ENCODE results near the gene RNPEPL1.
"Not testable (repeated sequence)": the region's sequence is repeated elsewhere in the genome, so short reads cannot be mapped to it uniquely, and the experiment has no call there.

RNPEPL1 gene

DNA sequence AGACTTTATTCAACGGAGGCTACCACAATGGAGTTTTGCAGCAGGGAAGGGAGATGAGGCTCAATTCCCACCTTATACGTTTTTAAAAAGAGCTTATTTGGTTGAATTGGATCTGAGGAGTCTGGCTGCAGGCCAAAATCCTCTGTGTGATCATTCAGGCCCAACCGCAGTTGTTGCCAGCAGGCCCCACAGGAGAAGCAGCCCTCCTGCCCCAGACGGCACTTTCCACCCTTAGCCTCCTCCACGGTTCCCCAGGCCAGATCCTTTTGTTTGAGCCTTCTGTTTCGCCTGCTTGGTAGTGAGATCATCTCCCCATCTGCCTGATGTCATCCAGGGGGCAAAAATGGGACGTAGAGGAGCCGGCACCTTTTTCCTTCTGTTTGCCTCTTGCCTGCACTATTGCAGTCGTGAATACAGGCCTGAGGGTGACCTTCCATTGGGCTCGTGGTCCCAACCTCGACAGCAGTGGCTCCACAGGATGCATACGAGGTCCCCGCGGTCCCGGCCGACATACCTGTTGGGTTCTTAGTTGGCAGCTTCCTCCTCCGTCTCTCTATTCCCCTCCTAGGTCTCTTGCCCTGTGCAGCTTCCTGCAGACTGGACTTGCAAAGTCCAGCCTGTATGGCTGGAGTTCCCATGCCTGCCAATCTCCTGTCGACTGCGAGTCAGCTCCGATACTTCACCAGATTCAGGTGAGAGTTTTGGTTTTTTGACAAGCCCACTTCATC is 47.7 kb downstream of the RNPEPL1 start:
- H3K4me3 ChIP-seq (ENCODE audit: low read depth in 1 of 5, low read length in 5 of 5) = no peak overlapping the region
- no peak overlapping the region for H3K9ac ChIP-seq (ENCODE audit: low read length in 5 of 5)
- no peak overlapping the region for H3K27ac ChIP-seq (ENCODE audit: low read depth, low read length)
- no peaks in the 10 kb centered on the region for H3K27me3 ChIP-seq (ENCODE audit: control insufficient read depth in 5 of 5, insufficient read depth in 4 of 5, low read length in 5 of 5)
- H3K9me3 ChIP-seq (ENCODE audit: control insufficient read depth in 5 of 5, low read length in 5 of 5) = peaks cover 0 to 8% (median 0%) of the 10 kb centered on the region in 5 donors
- H3K4me1 ChIP-seq (ENCODE audit: control insufficient read depth in 5 of 5, insufficient read depth in 5 of 5, low read length in 5 of 5) = peaks cover 0 to 8% (median 0%) of the 10 kb centered on the region in 5 donors
- H3K36me3 ChIP-seq (ENCODE audit: control insufficient read depth in 5 of 5, insufficient read depth in 5 of 5, low read length in 5 of 5) = no peaks in the 10 kb centered on the region

DNA sequence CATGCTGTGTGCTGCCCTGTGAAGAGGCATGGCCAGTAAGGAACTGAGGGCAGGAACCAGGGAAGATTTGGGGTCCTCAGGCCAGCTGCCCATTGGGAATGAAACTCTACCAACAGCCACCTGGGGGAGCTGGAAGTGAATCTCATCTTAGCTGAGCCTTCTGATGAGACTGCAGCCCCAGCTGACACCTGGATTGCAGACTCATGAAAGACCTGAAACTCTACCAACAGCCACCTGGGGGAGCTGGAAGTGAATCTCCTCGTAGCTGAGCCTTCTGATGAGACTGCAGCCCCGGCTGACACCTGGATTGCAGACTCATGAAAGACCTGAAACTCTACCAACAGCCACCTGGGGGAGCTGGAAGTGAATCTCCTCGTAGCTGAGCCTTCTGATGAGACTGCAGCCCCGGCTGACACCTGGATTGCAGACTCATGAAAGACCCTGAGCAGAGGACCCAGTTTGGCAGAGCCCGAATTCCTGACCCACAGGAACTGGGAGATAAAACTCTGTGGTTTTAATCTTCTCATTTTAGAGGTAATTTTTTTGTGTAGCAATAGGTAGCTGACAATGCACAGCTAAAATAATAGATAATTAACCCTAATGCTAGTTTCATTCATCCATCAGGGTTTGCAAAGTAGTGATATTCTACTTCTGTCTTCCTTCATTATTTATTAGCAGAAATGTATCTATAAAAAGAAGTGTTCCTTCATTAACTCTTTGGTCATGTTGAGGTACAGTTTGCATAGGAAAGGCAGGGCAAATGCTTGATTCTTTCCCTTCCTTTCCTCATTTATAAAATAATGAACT is 48.8 kb downstream of the RNPEPL1 start:
- not testable (repeated sequence) for H3K36me3 ChIP-seq (ENCODE audit: control insufficient read depth in 5 of 5, insufficient read depth in 5 of 5, low read length in 5 of 5); H3K9ac ChIP-seq (ENCODE audit: low read length in 5 of 5); H3K27me3 ChIP-seq (ENCODE audit: control insufficient read depth in 5 of 5, insufficient read depth in 4 of 5, low read length in 5 of 5); H3K9me3 ChIP-seq (ENCODE audit: control insufficient read depth in 5 of 5, low read length in 5 of 5); H3K4me3 ChIP-seq (ENCODE audit: low read depth in 1 of 5, low read length in 5 of 5); H3K4me1 ChIP-seq (ENCODE audit: control insufficient read depth in 5 of 5, insufficient read depth in 5 of 5, low read length in 5 of 5); H3K27ac ChIP-seq (ENCODE audit: low read depth, low read length)

DNA sequence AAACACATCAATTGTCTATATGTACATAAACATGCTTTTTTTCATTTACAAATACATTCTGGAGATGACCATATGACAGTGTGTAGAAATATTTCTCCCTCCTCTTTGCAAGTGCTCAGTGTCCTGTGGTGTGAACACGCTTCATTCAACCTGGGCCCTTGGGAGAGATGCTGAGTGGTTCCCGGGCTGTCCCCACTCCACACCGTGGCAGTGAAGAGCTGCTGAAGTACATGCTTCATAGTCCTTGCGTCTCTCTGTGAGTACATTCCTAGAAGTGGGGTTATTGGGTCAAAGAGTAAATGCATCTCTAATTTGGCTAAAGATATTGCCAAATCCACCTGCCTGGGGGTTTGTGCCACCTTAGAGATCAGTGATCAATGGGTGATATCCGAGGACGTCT is 50.5 kb downstream of the RNPEPL1 start:
- H3K4me3 ChIP-seq (ENCODE audit: low read depth in 1 of 5, low read length in 5 of 5) = no peak overlapping the region
- peaks cover 0 to 6% (median 0%) of the 10 kb centered on the region in 5 donors for H3K27me3 ChIP-seq (ENCODE audit: control insufficient read depth in 5 of 5, insufficient read depth in 4 of 5, low read length in 5 of 5)
- H3K9ac ChIP-seq (ENCODE audit: low read length in 5 of 5) = no peak overlapping the region
- peaks cover 0 to 8% (median 0%) of the 10 kb centered on the region in 5 donors for H3K9me3 ChIP-seq (ENCODE audit: control insufficient read depth in 5 of 5, low read length in 5 of 5)
- no peaks in the 10 kb centered on the region for H3K36me3 ChIP-seq (ENCODE audit: control insufficient read depth in 5 of 5, insufficient read depth in 5 of 5, low read length in 5 of 5)
- H3K27ac ChIP-seq (ENCODE audit: low read depth, low read length) = no peak overlapping the region
- peaks cover 0 to 4% (median 0%) of the 10 kb centered on the region in 5 donors for H3K4me1 ChIP-seq (ENCODE audit: control insufficient read depth in 5 of 5, insufficient read depth in 5 of 5, low read length in 5 of 5)

DNA sequence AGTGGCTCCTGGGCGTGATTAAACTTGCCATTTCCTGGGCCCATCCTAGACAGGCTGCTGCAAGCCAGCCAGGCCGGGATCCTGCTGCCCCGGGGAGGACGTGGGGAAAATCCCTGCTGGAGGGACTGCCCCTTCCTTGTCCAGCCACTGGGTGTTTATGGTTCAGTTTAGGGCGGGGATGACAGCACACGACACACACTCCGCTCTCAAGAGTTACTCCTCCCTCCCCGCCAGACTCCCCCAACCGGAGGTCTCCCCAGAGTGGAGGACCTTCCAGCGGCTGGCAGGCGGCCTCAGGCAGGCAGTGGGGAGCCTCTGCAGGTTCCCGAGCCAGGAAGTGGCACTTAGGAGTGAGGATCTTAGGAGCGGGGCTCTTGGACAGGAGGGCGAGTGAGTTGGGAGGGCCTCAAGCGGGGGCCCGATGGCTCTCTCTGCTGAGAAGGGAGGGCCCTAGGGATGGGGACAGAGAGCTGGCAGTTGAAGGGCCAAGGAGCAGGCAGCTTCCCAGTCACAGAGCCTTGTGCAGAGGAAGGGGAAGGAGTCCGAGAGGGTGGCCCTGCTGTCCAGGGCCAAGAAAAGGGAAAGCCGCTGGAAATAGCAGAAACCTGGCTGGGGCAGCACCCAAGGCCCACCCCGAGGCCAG is 51.3 kb downstream of the RNPEPL1 start:
- Histone ChIP-seq H3K36me3 (ENCODE audit: control insufficient read depth in 5 of 5, insufficient read depth in 5 of 5, low read length in 5 of 5) (no peaks in the 10 kb centered on the region), H3K9me3 (ENCODE audit: control insufficient read depth in 5 of 5, low read length in 5 of 5) (peaks cover 0 to 8% (median 0%) of the 10 kb centered on the region in 5 donors), H3K9ac (ENCODE audit: low read length in 5 of 5) (no peak overlapping the region), H3K4me3 (ENCODE audit: low read depth in 1 of 5, low read length in 5 of 5) (no peak overlapping the region), H3K27ac (ENCODE audit: low read depth, low read length) (no peak overlapping the region), H3K4me1 (ENCODE audit: control insufficient read depth in 5 of 5, insufficient read depth in 5 of 5, low read length in 5 of 5) (peaks cover 0 to 8% (median 3%) of the 10 kb centered on the region in 5 donors), H3K27me3 (ENCODE audit: control insufficient read depth in 5 of 5, insufficient read depth in 4 of 5, low read length in 5 of 5) (peaks cover 0 to 6% (median 0%) of the 10 kb centered on the region in 5 donors)

DNA sequence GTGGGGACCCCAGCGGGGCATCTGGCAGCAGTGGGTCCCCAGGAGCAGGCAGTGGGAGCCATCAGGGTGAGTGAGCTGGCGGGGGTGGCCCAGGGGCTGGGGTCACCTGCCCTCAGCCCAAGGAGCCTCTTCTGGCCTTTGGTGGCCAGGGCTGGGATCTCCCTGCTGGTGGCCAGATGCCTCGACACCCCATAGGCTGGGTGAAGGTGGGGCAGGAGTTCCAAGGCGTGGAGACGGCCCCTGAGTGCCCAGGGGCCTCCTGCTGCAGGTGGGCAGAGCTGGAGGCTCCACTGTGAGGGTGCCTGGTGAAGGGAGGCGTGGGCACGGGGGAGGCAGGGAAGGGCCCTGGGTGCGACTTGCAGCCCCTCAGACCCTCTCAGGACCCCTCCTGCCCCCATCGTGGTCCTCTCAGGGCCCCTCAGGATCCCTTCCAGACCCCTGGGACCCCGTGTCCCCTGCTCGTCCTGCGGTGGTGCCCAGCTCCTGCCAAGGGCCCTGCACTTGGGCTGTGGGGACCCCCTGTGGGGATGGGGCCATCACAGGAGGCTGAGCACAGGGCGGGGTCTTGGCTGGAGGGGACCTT is 52.0 kb downstream of the RNPEPL1 start:
- peaks cover 0 to 8% (median 0%) of the 10 kb centered on the region in 5 donors for H3K9me3 ChIP-seq (ENCODE audit: control insufficient read depth in 5 of 5, low read length in 5 of 5)
- H3K27ac ChIP-seq (ENCODE audit: low read depth, low read length) = no peak overlapping the region
- H3K36me3 ChIP-seq (ENCODE audit: control insufficient read depth in 5 of 5, insufficient read depth in 5 of 5, low read length in 5 of 5) = no peaks in the 10 kb centered on the region
- H3K9ac ChIP-seq (ENCODE audit: low read length in 5 of 5) = no peak overlapping the region
- no peak overlapping the region for H3K4me3 ChIP-seq (ENCODE audit: low read depth in 1 of 5, low read length in 5 of 5)
- H3K4me1 ChIP-seq (ENCODE audit: control insufficient read depth in 5 of 5, insufficient read depth in 5 of 5, low read length in 5 of 5) = peaks cover 0 to 14% (median 3%) of the 10 kb centered on the region in 5 donors
- peaks cover 0 to 6% (median 0%) of the 10 kb centered on the region in 5 donors for H3K27me3 ChIP-seq (ENCODE audit: control insufficient read depth in 5 of 5, insufficient read depth in 4 of 5, low read length in 5 of 5)

DNA sequence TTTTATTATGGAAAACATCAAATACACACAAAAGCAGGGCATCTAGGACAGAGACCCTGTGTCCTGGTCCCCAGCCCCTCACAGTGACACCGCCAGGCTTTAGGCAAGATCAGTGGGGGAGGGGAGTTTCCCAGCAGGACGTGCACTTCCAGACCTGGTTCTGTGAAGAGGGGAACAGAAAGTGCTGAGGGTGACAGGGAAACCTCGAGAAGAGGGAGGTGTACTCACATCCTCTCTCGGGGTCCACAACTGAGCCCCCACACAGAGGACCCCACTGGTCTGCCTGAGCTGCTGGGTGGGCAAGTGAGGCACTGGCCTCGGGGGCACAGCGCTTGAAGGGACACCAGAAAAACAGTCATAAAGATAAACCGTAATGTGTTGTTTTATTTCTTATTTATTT is 52.6 kb downstream of the RNPEPL1 start:
- Histone ChIP-seq H3K27me3 (ENCODE audit: control insufficient read depth in 5 of 5, insufficient read depth in 4 of 5, low read length in 5 of 5) (peaks cover 0 to 6% (median 2%) of the 10 kb centered on the region in 5 donors), H3K9ac (ENCODE audit: low read length in 5 of 5) (no peak overlapping the region), H3K4me3 (ENCODE audit: low read depth in 1 of 5, low read length in 5 of 5) (no peak overlapping the region), H3K27ac (ENCODE audit: low read depth, low read length) (no peak overlapping the region), H3K36me3 (ENCODE audit: control insufficient read depth in 5 of 5, insufficient read depth in 5 of 5, low read length in 5 of 5) (no peaks in the 10 kb centered on the region), H3K4me1 (ENCODE audit: control insufficient read depth in 5 of 5, insufficient read depth in 5 of 5, low read length in 5 of 5) (peaks cover 0 to 16% (median 5%) of the 10 kb centered on the region in 5 donors), H3K9me3 (ENCODE audit: control insufficient read depth in 5 of 5, low read length in 5 of 5) (peaks cover 0 to 8% (median 0%) of the 10 kb centered on the region in 5 donors)

DNA sequence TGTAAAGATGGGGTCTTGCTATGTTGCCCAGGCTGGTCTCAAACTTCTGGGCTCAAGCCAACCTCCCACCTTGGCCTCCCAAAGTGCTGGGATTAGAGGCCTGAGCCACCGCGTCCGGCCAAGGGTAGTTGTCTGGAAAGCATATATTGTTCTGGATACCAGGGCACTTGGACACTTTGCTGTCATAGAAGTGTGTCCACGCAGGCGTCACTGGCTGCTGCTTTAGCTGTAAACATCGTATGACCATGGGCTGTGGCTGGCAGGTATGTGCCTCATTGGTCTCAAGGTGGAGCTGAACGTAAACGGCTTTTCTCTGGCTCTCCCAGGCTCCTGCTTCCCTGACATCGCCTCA is 53.8 kb downstream of the RNPEPL1 start:
- Histone ChIP-seq H3K9ac (ENCODE audit: low read length in 5 of 5) (no peak overlapping the region), H3K9me3 (ENCODE audit: control insufficient read depth in 5 of 5, low read length in 5 of 5) (peaks cover 0 to 6% (median 0%) of the 10 kb centered on the region in 5 donors), H3K4me3 (ENCODE audit: low read depth in 1 of 5, low read length in 5 of 5) (no peak overlapping the region), H3K27ac (ENCODE audit: low read depth, low read length) (no peak overlapping the region), H3K36me3 (ENCODE audit: control insufficient read depth in 5 of 5, insufficient read depth in 5 of 5, low read length in 5 of 5) (no peaks in the 10 kb centered on the region), H3K27me3 (ENCODE audit: control insufficient read depth in 5 of 5, insufficient read depth in 4 of 5, low read length in 5 of 5) (peaks cover 0 to 6% (median 3%) of the 10 kb centered on the region in 5 donors), H3K4me1 (ENCODE audit: control insufficient read depth in 5 of 5, insufficient read depth in 5 of 5, low read length in 5 of 5) (peaks cover 0 to 22% (median 8%) of the 10 kb centered on the region in 5 donors)

DNA sequence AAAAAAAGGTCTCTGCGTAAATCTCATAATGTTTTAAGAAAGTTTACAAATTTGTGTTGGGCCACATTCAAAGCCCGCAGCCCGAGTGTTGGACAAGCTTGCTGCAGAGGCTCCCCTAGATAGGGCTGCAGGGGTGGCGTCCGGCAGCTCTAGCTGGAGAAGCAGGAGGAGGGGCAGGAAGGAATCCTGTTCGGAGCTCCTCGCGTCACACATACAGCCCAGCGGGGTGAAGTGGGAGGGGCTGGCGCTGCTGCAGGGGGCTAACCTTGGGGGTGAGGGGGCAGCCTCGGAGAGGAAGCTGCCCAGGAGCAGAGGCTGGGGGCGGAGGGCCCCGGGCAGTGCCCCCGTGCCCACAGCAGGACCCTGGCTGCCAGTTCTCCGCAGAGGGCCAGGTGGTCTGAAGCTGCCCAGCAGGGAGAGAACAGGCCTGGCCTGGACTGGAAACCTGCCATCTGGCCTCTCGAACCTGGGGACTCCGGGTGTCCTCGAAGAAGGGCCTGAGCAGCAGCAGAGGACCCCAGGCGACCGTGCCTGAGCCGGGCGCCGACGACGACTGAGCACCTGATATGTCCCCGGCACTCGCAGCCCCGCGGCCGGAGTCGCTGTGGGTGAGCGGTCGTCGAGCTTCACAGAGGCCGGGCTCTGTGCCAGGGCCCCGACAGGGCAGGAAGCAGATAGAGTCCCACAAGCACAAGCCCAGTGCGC is 54.4 kb downstream of the RNPEPL1 start:
- H3K27ac ChIP-seq (ENCODE audit: low read depth, low read length) = no peak overlapping the region
- H3K27me3 ChIP-seq (ENCODE audit: control insufficient read depth in 5 of 5, insufficient read depth in 4 of 5, low read length in 5 of 5) = peaks cover 0 to 8% (median 3%) of the 10 kb centered on the region in 5 donors
- peaks cover 0 to 24% (median 9%) of the 10 kb centered on the region in 5 donors for H3K4me1 ChIP-seq (ENCODE audit: control insufficient read depth in 5 of 5, insufficient read depth in 5 of 5, low read length in 5 of 5)
- no peak overlapping the region for H3K9ac ChIP-seq (ENCODE audit: low read length in 5 of 5)
- no peaks in the 10 kb centered on the region for H3K36me3 ChIP-seq (ENCODE audit: control insufficient read depth in 5 of 5, insufficient read depth in 5 of 5, low read length in 5 of 5)
- peaks cover 0 to 3% (median 0%) of the 10 kb centered on the region in 5 donors for H3K9me3 ChIP-seq (ENCODE audit: control insufficient read depth in 5 of 5, low read length in 5 of 5)
- no peak overlapping the region for H3K4me3 ChIP-seq (ENCODE audit: low read depth in 1 of 5, low read length in 5 of 5)

DNA sequence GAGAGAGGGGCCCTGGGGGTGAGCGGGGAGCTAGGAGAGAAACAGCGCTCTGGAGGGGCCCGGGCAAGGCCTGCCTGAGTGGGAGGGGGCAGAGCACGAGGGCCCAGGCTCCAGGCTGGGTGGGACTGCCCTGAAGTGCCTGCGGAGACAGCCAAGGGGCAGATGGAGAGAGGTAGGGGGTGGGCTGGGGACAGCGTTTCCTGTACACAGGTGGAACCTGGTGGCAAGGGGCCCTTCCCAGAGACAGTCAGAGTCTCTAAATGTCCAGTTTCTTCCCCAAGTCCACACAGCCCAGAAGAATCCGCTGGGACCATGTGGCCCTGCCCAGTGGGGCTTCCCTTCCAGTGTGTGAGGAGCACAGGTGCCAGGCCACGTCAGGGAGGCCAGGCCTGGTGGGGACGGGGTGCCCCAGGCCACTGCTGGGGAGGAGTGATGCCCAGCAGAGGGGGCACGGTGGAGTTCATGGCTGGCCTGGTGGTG is 55.3 kb downstream of the RNPEPL1 start:
- H3K36me3 ChIP-seq (ENCODE audit: control insufficient read depth in 5 of 5, insufficient read depth in 5 of 5, low read length in 5 of 5) = no peaks in the 10 kb centered on the region
- H3K4me1 ChIP-seq (ENCODE audit: control insufficient read depth in 5 of 5, insufficient read depth in 5 of 5, low read length in 5 of 5) = peaks cover 0 to 24% (median 9%) of the 10 kb centered on the region in 5 donors
- H3K9me3 ChIP-seq (ENCODE audit: control insufficient read depth in 5 of 5, low read length in 5 of 5) = no peaks in the 10 kb centered on the region
- no peak overlapping the region for H3K9ac ChIP-seq (ENCODE audit: low read length in 5 of 5)
- no peak overlapping the region for H3K4me3 ChIP-seq (ENCODE audit: low read depth in 1 of 5, low read length in 5 of 5)
- H3K27ac ChIP-seq (ENCODE audit: low read depth, low read length) = no peak overlapping the region
- peaks cover 3 to 11% (median 9%) of the 10 kb centered on the region in 5 donors for H3K27me3 ChIP-seq (ENCODE audit: control insufficient read depth in 5 of 5, insufficient read depth in 4 of 5, low read length in 5 of 5)
